ENCODE measurements around the gene WWP2.

Gene WWP2

GRCh38 chr16:69834807-69835466 is 72.8 kb downstream of the WWP2 start:
- in situ Hi-C loops (cut with HindIII; ENCODE audit: low pct_unique_long_range_greater_than_20kb, low sequenced_read_pairs): no loop called here
- no peak for TF ChIP-seq JUND (IDR thresholded peaks at IDR 0.05; ENCODE audit: low read depth)
- DNase-seq (ENCODE audit: low read depth in 1 of 2, low spot score in 1 of 2): no peak

- no peak for TF ChIP-seq JUND (IDR thresholded peaks at IDR 0.05; ENCODE audit: low read depth)
- DNase-seq (ENCODE audit: low read depth in 1 of 2, low spot score in 1 of 2): no peak
- in situ Hi-C loops (cut with HindIII; ENCODE audit: low pct_unique_long_range_greater_than_20kb, low sequenced_read_pairs): no loop called here
Observed at GRCh38 chr16:69836257-69836656, 74.1 kb downstream of the WWP2 start.

- TF ChIP-seq JUND (IDR thresholded peaks at IDR 0.05; ENCODE audit: low read depth): no peak
- no peak for DNase-seq (ENCODE audit: low read depth in 1 of 2, low spot score in 1 of 2)
- in situ Hi-C loops (cut with HindIII; ENCODE audit: low pct_unique_long_range_greater_than_20kb, low sequenced_read_pairs): no loop called here
Observed at GRCh38 chr16:69837380-69837779, 75.2 kb downstream of the WWP2 start.

- no peak for DNase-seq (ENCODE audit: low read depth in 1 of 2, low spot score in 1 of 2)
- in situ Hi-C loops (cut with HindIII; ENCODE audit: low pct_unique_long_range_greater_than_20kb, low sequenced_read_pairs): no loop called here
- TF ChIP-seq JUND (IDR thresholded peaks at IDR 0.05; ENCODE audit: low read depth): no peak
Observed at GRCh38 chr16:69838489-69838888, 76.4 kb downstream of the WWP2 start.

- TF ChIP-seq JUND (IDR thresholded peaks at IDR 0.05; ENCODE audit: low read depth): no peak
- in situ Hi-C loops (cut with HindIII; ENCODE audit: low pct_unique_long_range_greater_than_20kb, low sequenced_read_pairs): no loop called here
- no peak for DNase-seq (ENCODE audit: low read depth in 1 of 2, low spot score in 1 of 2)
Observed at GRCh38 chr16:69839240-69839688, 77.1 kb downstream of the WWP2 start.

- no peak for DNase-seq (ENCODE audit: low read depth in 1 of 2, low spot score in 1 of 2)
- in situ Hi-C loops (cut with HindIII; ENCODE audit: low pct_unique_long_range_greater_than_20kb, low sequenced_read_pairs): no loop called here
Observed at GRCh38 chr16:69839798-69840409, 77.8 kb downstream of the WWP2 start.

GRCh38 chr16:69840975-69841374 is 78.8 kb downstream of the WWP2 start:
- no peak for DNase-seq (ENCODE audit: low read depth in 1 of 2, low spot score in 1 of 2)
- in situ Hi-C loops (cut with HindIII; ENCODE audit: low pct_unique_long_range_greater_than_20kb, low sequenced_read_pairs): no loop called here
- no peak for TF ChIP-seq JUND (IDR thresholded peaks at IDR 0.05; ENCODE audit: low read depth)

More at GRCh38 chr16:69839798-69840409, 77.8 kb downstream of the WWP2 start:
- no peak for TF ChIP-seq JUND (IDR thresholded peaks at IDR 0.05; ENCODE audit: low read depth)

- DNase-seq (ENCODE audit: low read depth in 1 of 2, low spot score in 1 of 2): no peak
- in situ Hi-C loops (cut with HindIII; ENCODE audit: low pct_unique_long_range_greater_than_20kb, low sequenced_read_pairs): no loop called here
- no peak for TF ChIP-seq JUND (IDR thresholded peaks at IDR 0.05; ENCODE audit: low read depth)
Observed at GRCh38 chr16:69844441-69844840, 82.3 kb downstream of the WWP2 start.

- no peak for DNase-seq (ENCODE audit: low read depth in 1 of 2, low spot score in 1 of 2)
- in situ Hi-C loops (cut with HindIII; ENCODE audit: low pct_unique_long_range_greater_than_20kb, low sequenced_read_pairs): no loop called here
- no peak for TF ChIP-seq JUND (IDR thresholded peaks at IDR 0.05; ENCODE audit: low read depth)
Observed at GRCh38 chr16:69845181-69845580, 83.0 kb downstream of the WWP2 start.

GRCh38 chr16:69847643-69848042 is 85.5 kb downstream of the WWP2 start:
- in situ Hi-C loops (cut with HindIII; ENCODE audit: low pct_unique_long_range_greater_than_20kb, low sequenced_read_pairs): no loop called here
- no peak for TF ChIP-seq JUND (IDR thresholded peaks at IDR 0.05; ENCODE audit: low read depth)

GRCh38 chr16:69848637-69849545 is 86.8 kb downstream of the WWP2 start:
- DNase-seq (ENCODE audit: low read depth in 1 of 2, low spot score in 1 of 2): no peak
- TF ChIP-seq JUND (IDR thresholded peaks at IDR 0.05; ENCODE audit: low read depth): no peak
- in situ Hi-C loops (cut with HindIII; ENCODE audit: low pct_unique_long_range_greater_than_20kb, low sequenced_read_pairs): no loop called here

More at GRCh38 chr16:69847643-69848042, 85.5 kb downstream of the WWP2 start:
- peak in 1 of 2 experiments; percentile 10 for DNase-seq (ENCODE audit: low read depth in 1 of 2, low spot score in 1 of 2)

- no peak for DNase-seq (ENCODE audit: low read depth in 1 of 2, low spot score in 1 of 2)
- TF ChIP-seq JUND (IDR thresholded peaks at IDR 0.05; ENCODE audit: low read depth): no peak
- in situ Hi-C loops (cut with HindIII; ENCODE audit: low pct_unique_long_range_greater_than_20kb, low sequenced_read_pairs): no loop called here
Observed at GRCh38 chr16:69851491-69852240, 89.5 kb downstream of the WWP2 start.

Data from T47D (cell line).